OCI-LY1 (cell line): Measurements from ENCODE around the gene FAM20C.

Experiments
- H2AFZ ChIP-seq: fragments of 200-600 bp; sonication (generic), shearing (Covaris generic); 2 replicates; pipeline ENCODE4 v1.6.0; 2014; ENCODE audit warnings: antibody characterized with exemption, mild to moderate bottlenecking, low read length
- H3F3A ChIP-seq: fragments of 200-600 bp; sonication (generic), shearing (Covaris generic); 2 replicates; pipeline ENCODE4 v1.6.0; 2014; ENCODE audit warnings: mild to moderate bottlenecking, antibody characterized with exemption, low read length, moderate library complexity; ENCODE audit not compliant: insufficient read depth
- H3K27ac ChIP-seq: fragments of 200-600 bp; sonication (generic); 2 replicates; pipeline ENCODE4 v1.5.1; 2014; ENCODE audit warnings: low read length, mixed run types, mild to moderate bottlenecking, low read depth; ENCODE audit not compliant: poor library complexity, severe bottlenecking
- H3K27me3 ChIP-seq: fragments of 200-600 bp; sonication (generic); 2 replicates; pipeline ENCODE4 v1.6.0; 2014; ENCODE audit warnings: antibody characterized with exemption, mild to moderate bottlenecking, low read length, moderate library complexity; ENCODE audit not compliant: insufficient read depth
- H3K36me3 ChIP-seq: fragments of 200-600 bp; sonication (generic); 2 replicates; pipeline ENCODE4 v1.6.1; 2014; ENCODE audit warnings: mild to moderate bottlenecking, antibody characterized with exemption, low read length, moderate library complexity, mixed read lengths; ENCODE audit not compliant: insufficient read depth
- H3K4me1 ChIP-seq: fragments of 200-600 bp; sonication (generic); 2 replicates; pipeline ENCODE4 v1.5.1; 2014; ENCODE audit warnings: mild to moderate bottlenecking, low read length, moderate library complexity; ENCODE audit not compliant: insufficient read depth, severe bottlenecking
- H3K4me2 ChIP-seq: fragments of 200-600 bp; sonication (generic), shearing (Covaris generic); 2 replicates; pipeline ENCODE4 v1.6.1; 2014; ENCODE audit warnings: low read length
- H3K4me3 ChIP-seq: fragments of 200-600 bp; sonication (generic); 2 replicates; pipeline ENCODE4 v1.5.1; 2014; ENCODE audit warnings: low read length, low read depth, mild to moderate bottlenecking, mixed read lengths; ENCODE audit not compliant: poor library complexity, severe bottlenecking
- H3K79me2 ChIP-seq: fragments of 200-600 bp; shearing (Covaris generic); 2 replicates; pipeline ENCODE4 v1.6.1; 2016; ENCODE audit warnings: mixed run types, low read length, mixed read lengths; ENCODE audit not compliant: insufficient read depth
- H3K9ac ChIP-seq: fragments of 200-600 bp; sonication (generic), shearing (Covaris generic); 2 replicates; pipeline ENCODE4 v1.6.1; 2014; ENCODE audit warnings: mild to moderate bottlenecking, low read length, mixed read lengths
- H3K9me2 ChIP-seq: fragments of 200-600 bp; sonication (generic), shearing (Covaris generic); 2 replicates; pipeline ENCODE4 v1.6.1; 2014; ENCODE audit warnings: low read depth, mild to moderate bottlenecking, low read length, mixed read lengths
- H3K9me3 ChIP-seq: fragments of 200-600 bp; shearing (Covaris generic); 2 replicates; pipeline ENCODE4 v1.6.1; 2014; ENCODE audit warnings: low read length, mixed read lengths
- H4K20me1 ChIP-seq: fragments of 200-600 bp; sonication (generic), shearing (Covaris generic); 2 replicates; pipeline ENCODE4 v1.6.0; 2016; ENCODE audit warnings: mild to moderate bottlenecking, low read length; ENCODE audit not compliant: insufficient read depth
- EZH2 ChIP-seq: fragments of 200-600 bp; sonication (generic), shearing (Covaris generic); IDR thresholded peaks from 2 replicates; pipeline ENCODE4 v1.8.0; 2017; ENCODE audit warnings: borderline replicate concordance, mixed run types, mild to moderate bottlenecking, antibody characterized with exemption, low read length, moderate library complexity, mixed read lengths
- TF ChIP-seq, protein P1 (sequence below): fragments of 200-600 bp; sonication (generic), shearing (Covaris generic); IDR thresholded peaks from 2 replicates; pipeline ENCODE4 v1.5.1; 2017; ENCODE audit warnings: mild to moderate bottlenecking, antibody characterized with exemption, low read length, moderate library complexity, mixed read lengths

Gene FAM20C

GRCh38 chr7:227926-228325 is 35.6 kb downstream of the FAM20C start:
- Histone ChIP-seq H2AFZ (no peak overlapping the region), H3K27me3 (no peaks in the 10 kb centered on the region; the same call in 1 of the 2 replicates), H3K36me3 (no peaks in the 10 kb centered on the region), H3K9me2 (no peaks in the 10 kb centered on the region), H3K4me1 (no peaks in the 10 kb centered on the region), H3K9ac (no peak overlapping the region), H3K27ac (no peak overlapping the region), H3K9me3 (no peaks in the 10 kb centered on the region), H4K20me1 (no peaks in the 10 kb centered on the region), H3F3A (no peaks in the 10 kb centered on the region), H3K4me3 (no peak overlapping the region), H3K79me2 (no peaks in the 10 kb centered on the region), H3K4me2 (no peak overlapping the region)
- TF ChIP-seq, protein P1, sequence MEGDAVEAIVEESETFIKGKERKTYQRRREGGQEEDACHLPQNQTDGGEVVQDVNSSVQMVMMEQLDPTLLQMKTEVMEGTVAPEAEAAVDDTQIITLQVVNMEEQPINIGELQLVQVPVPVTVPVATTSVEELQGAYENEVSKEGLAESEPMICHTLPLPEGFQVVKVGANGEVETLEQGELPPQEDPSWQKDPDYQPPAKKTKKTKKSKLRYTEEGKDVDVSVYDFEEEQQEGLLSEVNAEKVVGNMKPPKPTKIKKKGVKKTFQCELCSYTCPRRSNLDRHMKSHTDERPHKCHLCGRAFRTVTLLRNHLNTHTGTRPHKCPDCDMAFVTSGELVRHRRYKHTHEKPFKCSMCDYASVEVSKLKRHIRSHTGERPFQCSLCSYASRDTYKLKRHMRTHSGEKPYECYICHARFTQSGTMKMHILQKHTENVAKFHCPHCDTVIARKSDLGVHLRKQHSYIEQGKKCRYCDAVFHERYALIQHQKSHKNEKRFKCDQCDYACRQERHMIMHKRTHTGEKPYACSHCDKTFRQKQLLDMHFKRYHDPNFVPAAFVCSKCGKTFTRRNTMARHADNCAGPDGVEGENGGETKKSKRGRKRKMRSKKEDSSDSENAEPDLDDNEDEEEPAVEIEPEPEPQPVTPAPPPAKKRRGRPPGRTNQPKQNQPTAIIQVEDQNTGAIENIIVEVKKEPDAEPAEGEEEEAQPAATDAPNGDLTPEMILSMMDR, result no peak
- TF ChIP-seq EZH2, result no peak

- no peak overlapping the region for H3K4me2 ChIP-seq
- no peaks in the 10 kb centered on the region; the same call in 1 of the 2 replicates for H3K27me3 ChIP-seq
- H3K27ac ChIP-seq, result no peak overlapping the region
- no peaks in the 10 kb centered on the region for H4K20me1 ChIP-seq
- H3K4me1 ChIP-seq, result no peaks in the 10 kb centered on the region
- H3K9me2 ChIP-seq, result no peaks in the 10 kb centered on the region
- H3K4me3 ChIP-seq, result no peak overlapping the region
- no peak overlapping the region for H2AFZ ChIP-seq
- H3K36me3 ChIP-seq, result no peaks in the 10 kb centered on the region
- no peaks in the 10 kb centered on the region for H3F3A ChIP-seq
- no peaks in the 10 kb centered on the region for H3K9me3 ChIP-seq
- no peak overlapping the region for H3K9ac ChIP-seq
- TF ChIP-seq EZH2, result no peak
- TF ChIP-seq, protein P1, result no peak
- no peaks in the 10 kb centered on the region for H3K79me2 ChIP-seq
These were observed 36.2 kb downstream of the FAM20C start for GRCh38 chr7:228610-229009.

GRCh38 chr7:229184-229964 is 37.0 kb downstream of the FAM20C start:
- Histone ChIP-seq H2AFZ (no peak overlapping the region), H3K9ac (no peak overlapping the region), H3K27me3 (no peaks in the 10 kb centered on the region; the same call in 1 of the 2 replicates), H3K27ac (no peak overlapping the region), H4K20me1 (no peaks in the 10 kb centered on the region), H3K9me3 (no peaks in the 10 kb centered on the region), H3K9me2 (no peaks in the 10 kb centered on the region), H3K4me2 (no peak overlapping the region), H3F3A (no peaks in the 10 kb centered on the region), H3K36me3 (no peaks in the 10 kb centered on the region), H3K4me3 (no peak overlapping the region), H3K79me2 (no peaks in the 10 kb centered on the region), H3K4me1 (no peaks in the 10 kb centered on the region)
- TF ChIP-seq EZH2, result no peak
- TF ChIP-seq, protein P1, result no peak
